Measurements from ENCODE around the gene GFI1B.
"Not testable (repeated sequence)": the region's sequence is repeated elsewhere in the genome, so short reads cannot be mapped to it uniquely, and the experiment has no call there.

The GFI1B gene

GRCh38 chr9:133014696-133015095, 36.2 kb downstream of the GFI1B start:
- DNase-seq (ENCODE audit: low spot score), result no peak

DNA sequence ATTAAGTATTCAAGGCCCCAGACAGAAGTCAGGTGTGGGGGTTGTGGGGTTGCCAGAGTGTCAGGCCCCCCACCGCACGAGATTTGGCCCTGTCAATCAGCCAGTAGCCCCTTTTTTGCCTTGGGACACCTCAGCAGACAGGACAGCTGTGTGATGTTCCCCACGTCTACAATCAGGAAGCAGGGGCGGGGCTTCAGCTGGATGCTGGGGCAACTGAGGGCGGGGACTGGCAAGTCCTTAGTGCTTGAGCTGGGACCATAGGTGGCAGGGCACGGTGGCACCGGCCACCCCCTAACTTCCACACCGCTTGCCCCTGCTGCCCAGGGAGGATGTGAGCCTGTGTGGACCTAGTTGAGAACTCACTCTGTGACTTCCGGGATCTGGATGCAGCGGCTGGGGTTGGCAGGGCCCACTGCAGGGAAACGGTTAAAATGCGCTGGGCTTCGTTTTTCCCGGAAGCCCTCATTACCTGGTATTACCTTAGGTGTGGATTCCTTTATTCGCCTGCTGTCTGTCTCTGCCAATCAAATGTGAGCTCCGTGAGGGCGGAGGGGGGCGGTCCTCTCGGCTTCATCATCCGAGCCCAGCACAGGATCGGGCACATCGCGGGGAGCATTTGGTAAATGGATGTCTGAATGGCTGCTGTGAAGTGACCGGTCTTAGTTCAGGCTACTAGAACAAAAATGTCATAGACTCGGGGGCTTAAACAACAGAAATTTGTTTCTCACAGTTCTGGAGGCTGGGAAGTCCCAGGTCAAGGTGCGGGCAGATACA, 44.8 kb downstream of the GFI1B start:
- no peak for DNase-seq (ENCODE audit: low spot score)

DNA sequence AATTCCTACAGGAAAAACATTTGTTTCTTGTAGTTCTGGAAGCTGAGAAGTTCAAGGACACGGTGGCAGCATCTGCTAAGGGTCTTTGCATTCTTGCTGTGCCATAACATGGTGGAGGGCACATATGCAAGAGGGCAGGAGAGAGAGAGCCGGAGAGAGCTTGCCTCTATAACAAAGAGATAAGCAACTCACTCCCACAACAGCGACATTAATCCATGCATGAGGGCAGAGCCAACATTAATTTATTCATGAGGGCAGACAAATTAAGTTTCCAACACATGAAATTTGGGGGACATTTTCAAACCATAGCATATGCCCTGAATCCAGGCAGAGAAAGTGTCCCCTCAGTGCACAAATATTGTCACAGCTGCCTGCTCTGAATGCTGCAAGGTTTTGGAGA, 47.9 kb downstream of the GFI1B start:
- no peak for DNase-seq (ENCODE audit: low spot score)

- no peak for DNase-seq (ENCODE audit: low spot score)
Observed at GRCh38 chr9:133027134-133027533, 48.6 kb downstream of the GFI1B start.

DNA sequence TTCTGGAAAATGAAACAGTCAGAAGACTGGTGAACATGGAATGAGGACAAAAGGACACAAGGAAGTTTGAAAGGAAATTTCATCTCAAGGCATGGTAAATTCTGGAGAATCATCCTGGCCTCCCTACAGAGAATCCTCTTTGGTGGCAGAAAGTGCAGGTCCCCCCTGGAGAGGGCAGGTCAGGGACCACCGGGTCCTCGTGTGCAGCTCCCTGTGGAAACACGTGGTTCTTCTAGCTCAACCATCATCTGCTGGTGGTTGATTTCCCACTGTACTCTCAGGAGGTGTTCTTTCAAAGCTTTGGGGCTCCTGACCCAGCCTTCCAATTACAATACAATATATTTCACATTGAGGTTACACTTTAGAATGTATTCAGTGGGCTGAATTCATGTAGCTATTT, 49.7 kb downstream of the GFI1B start:
- DNase-seq (ENCODE audit: low spot score), result no peak

GRCh38 chr9:133029994-133030316, 51.5 kb downstream of the GFI1B start:
- no peak for DNase-seq (ENCODE audit: low spot score)

- peak; percentile 95 for DNase-seq (ENCODE audit: low spot score)
Observed at GRCh38 chr9:133030317-133031129, 52.0 kb downstream of the GFI1B start, which contains the start of gene GTF3C5. TSS of gene GTF3C5 (plus strand) at chr9:133030997. CDS start at chr9:133031012, 15 bp downstream.

GRCh38 chr9:133031130-133031422, 52.6 kb downstream of the GFI1B start:
- DNase-seq (ENCODE audit: low spot score), result no peak

GRCh38 chr9:133031496-133031911, 53.0 kb downstream of the GFI1B start:
- no peak for DNase-seq (ENCODE audit: low spot score)

DNA sequence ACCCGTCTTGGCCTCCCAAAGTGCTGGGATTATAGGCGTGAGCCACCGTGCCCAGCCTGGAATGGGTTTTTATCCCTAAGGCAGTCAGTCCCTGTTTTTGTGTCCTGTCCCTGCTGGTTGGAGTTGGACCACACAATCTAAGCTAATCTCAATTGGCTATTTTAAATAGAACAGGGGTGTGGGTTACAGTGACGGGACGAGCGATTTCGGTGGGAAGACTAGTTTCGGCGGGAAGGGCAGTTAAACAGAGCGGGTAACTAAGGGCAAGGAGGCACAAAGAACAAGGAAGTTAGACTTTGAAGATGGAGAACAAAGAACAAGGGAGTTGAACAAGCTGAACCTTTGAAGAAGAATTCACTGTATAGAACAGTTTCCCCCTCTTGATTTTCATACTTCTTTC, 53.7 kb downstream of the GFI1B start:
- DNase-seq (ENCODE audit: low spot score), result no peak

DNA sequence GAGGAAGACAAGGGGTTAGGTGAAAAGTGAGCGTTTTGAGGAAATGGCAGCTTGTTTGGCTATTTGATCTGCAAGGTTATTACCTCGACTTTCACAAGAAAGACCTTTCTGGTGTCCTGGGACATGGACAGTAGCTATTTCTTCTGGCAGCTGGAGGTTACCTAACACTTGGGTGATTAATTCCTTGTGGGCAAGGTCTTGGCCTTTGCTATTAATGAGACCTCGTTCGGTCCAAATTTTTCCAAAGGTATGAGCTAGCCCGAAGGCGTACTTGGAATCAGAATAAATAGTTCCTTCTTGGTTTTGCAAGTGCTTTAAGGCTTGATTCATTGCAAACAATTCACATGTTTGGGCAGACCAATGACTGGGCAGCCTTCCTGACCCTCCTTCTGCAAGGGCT, 57.2 kb downstream of the GFI1B start:
- DNase-seq (ENCODE audit: low spot score), result no peak

GRCh38 chr9:133037775-133038515, 59.5 kb downstream of the GFI1B start:
- no peak for DNase-seq (ENCODE audit: low spot score)

DNA sequence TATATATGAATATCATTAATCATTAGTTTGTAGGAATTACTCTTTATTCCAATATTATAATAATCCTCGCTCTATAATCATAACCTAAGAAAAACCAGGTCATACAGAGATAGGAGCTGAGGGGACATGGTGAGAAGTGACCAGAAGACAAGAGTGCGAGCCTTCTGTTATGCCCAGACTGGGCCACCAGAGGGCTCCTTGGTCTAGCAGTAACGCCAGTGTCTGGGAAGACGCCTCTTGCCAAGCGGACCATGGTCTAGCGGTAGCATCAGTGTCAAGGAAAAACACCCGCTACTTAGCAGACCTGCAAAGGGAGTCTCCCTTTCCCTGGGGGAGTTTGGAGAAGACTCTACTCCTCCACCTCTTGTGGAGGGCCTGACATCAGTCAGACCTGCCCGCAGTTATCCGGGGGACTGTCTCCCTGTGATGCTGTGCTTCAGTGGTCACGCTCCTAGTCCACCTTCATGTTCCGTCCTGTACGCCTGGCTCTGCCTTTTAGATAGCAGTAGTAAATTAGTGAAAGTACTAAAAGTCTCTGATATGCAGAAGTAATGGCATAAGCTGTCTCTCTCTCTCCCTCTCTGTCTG, 62.5 kb downstream of the GFI1B start:
- not testable (repeated sequence) for DNase-seq (ENCODE audit: low spot score)
